ENCODE measurements around the gene LILRA1.

DNA sequence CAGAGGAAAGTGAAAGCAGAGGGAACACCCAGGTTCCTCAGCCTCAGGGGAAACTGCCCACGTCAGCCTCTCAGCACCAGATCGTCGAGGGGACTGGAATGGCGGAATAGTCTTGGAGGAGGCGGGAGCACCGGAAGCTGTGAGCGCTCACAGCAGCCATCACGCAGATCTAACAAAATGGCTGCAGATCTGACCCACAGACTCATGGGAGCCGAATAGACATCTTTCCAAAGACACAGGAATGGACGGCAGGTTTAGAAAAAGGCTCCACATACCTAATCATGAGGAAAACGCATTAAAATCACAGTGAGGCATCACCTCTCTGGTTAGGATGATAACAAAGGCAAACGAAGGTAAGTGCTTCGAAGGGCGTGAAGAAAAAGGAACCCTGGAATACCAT, 31.6 kb upstream of the LILRA1 start:
- TF ChIP-seq, protein P1, sequence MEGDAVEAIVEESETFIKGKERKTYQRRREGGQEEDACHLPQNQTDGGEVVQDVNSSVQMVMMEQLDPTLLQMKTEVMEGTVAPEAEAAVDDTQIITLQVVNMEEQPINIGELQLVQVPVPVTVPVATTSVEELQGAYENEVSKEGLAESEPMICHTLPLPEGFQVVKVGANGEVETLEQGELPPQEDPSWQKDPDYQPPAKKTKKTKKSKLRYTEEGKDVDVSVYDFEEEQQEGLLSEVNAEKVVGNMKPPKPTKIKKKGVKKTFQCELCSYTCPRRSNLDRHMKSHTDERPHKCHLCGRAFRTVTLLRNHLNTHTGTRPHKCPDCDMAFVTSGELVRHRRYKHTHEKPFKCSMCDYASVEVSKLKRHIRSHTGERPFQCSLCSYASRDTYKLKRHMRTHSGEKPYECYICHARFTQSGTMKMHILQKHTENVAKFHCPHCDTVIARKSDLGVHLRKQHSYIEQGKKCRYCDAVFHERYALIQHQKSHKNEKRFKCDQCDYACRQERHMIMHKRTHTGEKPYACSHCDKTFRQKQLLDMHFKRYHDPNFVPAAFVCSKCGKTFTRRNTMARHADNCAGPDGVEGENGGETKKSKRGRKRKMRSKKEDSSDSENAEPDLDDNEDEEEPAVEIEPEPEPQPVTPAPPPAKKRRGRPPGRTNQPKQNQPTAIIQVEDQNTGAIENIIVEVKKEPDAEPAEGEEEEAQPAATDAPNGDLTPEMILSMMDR (IDR thresholded peaks at IDR 0.05) = no peak
- TF ChIP-seq POLR2A (IDR thresholded peaks at IDR 0.05) = no peak
